WTC11 (cell line): ENCODE measurements around the gene CALML4. TPM values are rescaled to one million over a fixed set of nuclear protein-coding genes. Genes with fewer than 3 reads are reported as not detected.

ENCODE experiments used
- ATAC-seq: fragments of 200-7000 bp; cut with Tn5 transposase; 2 replicates; pipeline ENCODE4 v1.10.0; 2021; ENCODE audit warnings: mild to moderate bottlenecking, moderate library complexity
- CTCF ChIA-PET: fragments of 300-600 bp; sonication (Branson Sonifier 250); formaldehyde crosslinking; loops from one replicate; lab custom pipeline; 2021; ENCODE audit warnings: antibody characterized with exemption; lab: Charles Lee
- POLR2A ChIA-PET: fragments of 350-600 bp; sonication (Branson Sonifier 250); formaldehyde crosslinking; loops from one replicate; lab custom pipeline; 2021; ENCODE audit warnings: antibody characterized with exemption; lab: Charles Lee
- DNase-seq: peaks from one replicate; pipeline ENCODE4 v3.0.0; 2021; ENCODE audit warnings: low spot score
- H3K27ac Mint-ChIP-seq: 2 replicates; pipeline ENCODE4 v1.8.0; 2021; ENCODE audit warnings: mixed read lengths
- H3K27me3 Mint-ChIP-seq: 2 replicates; pipeline ENCODE4 v1.8.0; 2021; ENCODE audit warnings: low read depth, mild to moderate bottlenecking, moderate library complexity, mixed read lengths
- H3K36me3 Mint-ChIP-seq: 2 replicates; pipeline ENCODE4 v1.8.0; 2021; ENCODE audit warnings: mixed read lengths
- H3K4me1 Mint-ChIP-seq: 2 replicates; pipeline ENCODE4 v1.8.0; 2022; ENCODE audit warnings: mixed read lengths
- H3K4me3 Mint-ChIP-seq: 2 replicates; pipeline ENCODE4 v1.8.0; 2021; ENCODE audit warnings: mild to moderate bottlenecking, moderate library complexity, mixed read lengths
- H3K9me3 Mint-ChIP-seq: 2 replicates; pipeline ENCODE4 v1.8.0; 2021; ENCODE audit warnings: mixed read lengths
- CREB1 ChIP-seq: sonication (generic); formaldehyde crosslinking; IDR thresholded peaks from 2 replicates; pipeline ENCODE4 v1.8.0; 2023; ENCODE audit warnings: mild to moderate bottlenecking, missing genetic modification reagents
- CTCF ChIP-seq: fragments of 200-600 bp; IDR thresholded peaks from 2 replicates; pipeline ENCODE4 v1.8.0; 2022; ENCODE audit warnings: antibody characterized with exemption
- E2F1 ChIP-seq: sonication (generic); formaldehyde crosslinking; IDR thresholded peaks from 2 replicates; pipeline ENCODE4 v1.8.0; 2022; ENCODE audit warnings: mild to moderate bottlenecking, missing genetic modification reagents
- FOXP1 ChIP-seq: sonication (generic); formaldehyde crosslinking; IDR thresholded peaks from 2 replicates; pipeline ENCODE4 v1.8.0; 2022; ENCODE audit warnings: missing genetic modification reagents, mild to moderate bottlenecking, moderate library complexity, borderline replicate concordance
- HMGA2 ChIP-seq: fragments of 250-450 bp; sonication (Bioruptor Pico); IDR thresholded peaks from 2 replicates; pipeline ENCODE4 v1.4.0; 2021; ENCODE audit warnings: mild to moderate bottlenecking, moderate library complexity
- KAT7 ChIP-seq: sonication (generic); formaldehyde crosslinking; IDR thresholded peaks from 2 replicates; pipeline ENCODE4 v1.8.1; 2023; ENCODE audit warnings: missing genetic modification reagents, mild to moderate bottlenecking, borderline replicate concordance
- MAX ChIP-seq: sonication (generic); formaldehyde crosslinking; IDR thresholded peaks from 2 replicates; pipeline ENCODE4 v1.8.0; 2022; ENCODE audit warnings: mild to moderate bottlenecking, missing genetic modification reagents
- MLX ChIP-seq: sonication (generic); formaldehyde crosslinking; IDR thresholded peaks from 2 replicates; pipeline ENCODE4 v1.8.1; 2023; ENCODE audit warnings: mild to moderate bottlenecking, missing genetic modification reagents, moderate library complexity
- MXD4 ChIP-seq: fragments of 250-450 bp; sonication (Bioruptor Pico); IDR thresholded peaks from 2 replicates; pipeline ENCODE4 v1.8.0; 2021; ENCODE audit warnings: mild to moderate bottlenecking, moderate library complexity, borderline replicate concordance
- NFYB ChIP-seq: sonication (generic); formaldehyde crosslinking; conservative IDR thresholded peaks from 2 replicates; pipeline ENCODE4 v1.8.0; 2022; ENCODE audit warnings: low read depth, missing genetic modification reagents
- PRDM15 ChIP-seq: sonication (generic); formaldehyde crosslinking; IDR thresholded peaks from 2 replicates; pipeline ENCODE4 v1.8.0; 2022; ENCODE audit warnings: missing genetic modification reagents
- PRRX2 ChIP-seq: fragments of 250-450 bp; sonication (Bioruptor Pico); IDR thresholded peaks from 2 replicates; pipeline ENCODE4 v1.8.0; 2021; ENCODE audit warnings: mild to moderate bottlenecking
- RORB ChIP-seq: fragments of 250-450 bp; sonication (Bioruptor Pico); IDR thresholded peaks from 2 replicates; pipeline ENCODE4 v1.9.0; 2021; ENCODE audit warnings: mild to moderate bottlenecking
- SP1 ChIP-seq: sonication (generic); formaldehyde crosslinking; conservative IDR thresholded peaks from 2 replicates; pipeline ENCODE4 v1.8.1; 2022; ENCODE audit warnings: missing genetic modification reagents
- USF2 ChIP-seq: sonication (generic); formaldehyde crosslinking; IDR thresholded peaks from 2 replicates; pipeline ENCODE4 v1.8.1; 2023; ENCODE audit warnings: mild to moderate bottlenecking, missing genetic modification reagents, moderate library complexity
- ZMAT4 ChIP-seq: fragments of 250-450 bp; sonication (Bioruptor Pico); IDR thresholded peaks from 2 replicates; pipeline ENCODE4 v1.9.0; 2021; ENCODE audit warnings: mild to moderate bottlenecking
- ZNF121 ChIP-seq: sonication (generic); formaldehyde crosslinking; IDR thresholded peaks from 2 replicates; pipeline ENCODE4 v1.8.0; 2023; ENCODE audit warnings: missing genetic modification reagents
- ZNF232 ChIP-seq: sonication (generic); formaldehyde crosslinking; IDR thresholded peaks from 2 replicates; pipeline ENCODE4 v1.8.0; 2022; ENCODE audit warnings: mild to moderate bottlenecking, missing genetic modification reagents
- ZNF317 ChIP-seq: sonication (generic); formaldehyde crosslinking; IDR thresholded peaks from 2 replicates; pipeline ENCODE4 v1.8.1; 2023; ENCODE audit warnings: low read depth, mild to moderate bottlenecking, moderate library complexity, missing genetic modification reagents, borderline replicate concordance
- ZNF416 ChIP-seq: fragments of 250-450 bp; sonication (Bioruptor Pico); IDR thresholded peaks from 2 replicates; pipeline ENCODE4 v1.9.0; 2021; ENCODE audit warnings: mild to moderate bottlenecking, inconsistent platforms
- ZNF512 ChIP-seq: sonication (generic); formaldehyde crosslinking; IDR thresholded peaks from 2 replicates; pipeline ENCODE4 v1.8.1; 2022; ENCODE audit warnings: missing genetic modification reagents, borderline replicate concordance
- total RNA-seq: library from RNA; stranded (reverse); gene quantifications from 3 replicates; pipeline ENCODE4 v1.2.3, GENCODE V29; 2021

CALML4 gene
- total RNA-seq, 1 experiment from 2014 or later = 9.8 TPM

GRCh38 chr15:68191555-68191954 lies 13.6 kb downstream of the CALML4 start (continued):
- TF ChIP-seq E2F1 (CRISPR knock-in tag) (no peak), HMGA2 (CRISPR knock-in tag) (no peak), ZMAT4 (CRISPR knock-in tag) (no peak), NFYB (CRISPR knock-in tag) (no peak), KAT7 (CRISPR knock-in tag) (no peak)

GRCh38 chr15:68190048-68190447 lies 15.1 kb downstream of the CALML4 start:
- Mint-ChIP-seq H3K27me3 (no peaks in the 10 kb centered on the region), H3K4me3 (no peak overlapping the region), H3K9me3 (no peaks in the 10 kb centered on the region), H3K27ac (no peak overlapping the region), H3K36me3 (peaks cover 37% of the 10 kb centered on the region), H3K4me1 (peaks cover 17% of the 10 kb centered on the region)
- TF ChIP-seq RORB (CRISPR knock-in tag) (no peak), ZNF317 (no peak), ZNF232 (CRISPR knock-in tag) (no peak), ZNF121 (CRISPR knock-in tag) (no peak), MLX (CRISPR knock-in tag) (no peak), USF2 (CRISPR knock-in tag) (no peak), FOXP1 (no peak), CTCF (no peak), MAX (CRISPR knock-in tag) (no peak), SP1 (CRISPR knock-in tag) (no peak), ZNF416 (CRISPR knock-in tag) (no peak), ZNF512 (CRISPR knock-in tag) (no peak), PRRX2 (CRISPR knock-in tag) (no peak), MXD4 (CRISPR knock-in tag) (no peak), PRDM15 (no peak), CREB1 (CRISPR knock-in tag) (no peak)
- no peak for ATAC-seq
- CTCF ChIA-PET = no interaction called here
- POLR2A ChIA-PET = no interaction called here
- DNase-seq = no peak
